ENCODE measurements around the gene KRTAP4-7.

DNA sequence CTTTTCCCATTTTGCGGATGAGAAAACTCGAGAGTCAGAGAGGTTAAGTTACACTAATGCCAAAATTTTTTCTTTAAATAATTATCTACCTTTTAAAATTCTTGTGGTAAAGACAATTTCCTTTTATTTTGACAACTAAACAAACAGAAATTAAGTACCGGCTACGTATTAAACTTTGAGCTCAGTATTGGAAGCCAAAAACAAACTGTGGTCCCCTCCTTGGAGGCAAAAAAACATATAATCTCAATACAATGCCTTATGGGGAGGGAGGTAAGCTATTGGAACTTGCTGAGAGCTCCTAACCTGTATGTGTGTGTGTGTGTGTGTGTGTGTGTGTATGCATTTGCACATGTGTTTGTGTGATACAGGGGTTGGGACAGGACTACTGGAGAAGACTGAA is 20.5 kb upstream of the KRTAP4-7 start:
- TF ChIP-seq, protein P1, sequence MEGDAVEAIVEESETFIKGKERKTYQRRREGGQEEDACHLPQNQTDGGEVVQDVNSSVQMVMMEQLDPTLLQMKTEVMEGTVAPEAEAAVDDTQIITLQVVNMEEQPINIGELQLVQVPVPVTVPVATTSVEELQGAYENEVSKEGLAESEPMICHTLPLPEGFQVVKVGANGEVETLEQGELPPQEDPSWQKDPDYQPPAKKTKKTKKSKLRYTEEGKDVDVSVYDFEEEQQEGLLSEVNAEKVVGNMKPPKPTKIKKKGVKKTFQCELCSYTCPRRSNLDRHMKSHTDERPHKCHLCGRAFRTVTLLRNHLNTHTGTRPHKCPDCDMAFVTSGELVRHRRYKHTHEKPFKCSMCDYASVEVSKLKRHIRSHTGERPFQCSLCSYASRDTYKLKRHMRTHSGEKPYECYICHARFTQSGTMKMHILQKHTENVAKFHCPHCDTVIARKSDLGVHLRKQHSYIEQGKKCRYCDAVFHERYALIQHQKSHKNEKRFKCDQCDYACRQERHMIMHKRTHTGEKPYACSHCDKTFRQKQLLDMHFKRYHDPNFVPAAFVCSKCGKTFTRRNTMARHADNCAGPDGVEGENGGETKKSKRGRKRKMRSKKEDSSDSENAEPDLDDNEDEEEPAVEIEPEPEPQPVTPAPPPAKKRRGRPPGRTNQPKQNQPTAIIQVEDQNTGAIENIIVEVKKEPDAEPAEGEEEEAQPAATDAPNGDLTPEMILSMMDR (IDR thresholded peaks at IDR 0.05): no peak
- TF ChIP-seq EZH2phosphoT487 (IDR thresholded peaks at IDR 0.05) (no peak), EZH2 (IDR thresholded peaks at IDR 0.05) (no peak)
